Smooth muscle cell (in vitro differentiated cells): ENCODE results near the gene MYO9A. TPM values are rescaled to one million over a fixed set of nuclear protein-coding genes. Genes with fewer than 3 reads are reported as not detected.

Source experiments
- DNase-seq: peaks from one replicate; lab custom pipeline; 2025; ENCODE audit not compliant: unreplicated experiment; lab: John Stamatoyannopoulos, UW
- H2AFZ ChIP-seq: fragments of 200-600 bp; sonication (generic); 2 replicates; pipeline ENCODE4 v1.6.0; 2016; ENCODE audit warnings: antibody characterized with exemption, low read depth, mild to moderate bottlenecking
- H3F3A ChIP-seq: fragments of 200-600 bp; sonication (generic); 2 replicates; pipeline ENCODE4 v1.6.0; 2017; ENCODE audit warnings: antibody characterized with exemption, low read depth
- H3K27ac ChIP-seq: fragments of 200-600 bp; sonication (generic); 2 replicates; pipeline ENCODE4 v1.5.1; 2016; ENCODE audit warnings: low read depth, mild to moderate bottlenecking
- H3K27me3 ChIP-seq: fragments of 200-600 bp; sonication (generic); 2 replicates; pipeline ENCODE4 v1.6.1; 2016; ENCODE audit warnings: low read depth, mild to moderate bottlenecking
- H3K36me3 ChIP-seq: fragments of 200-600 bp; sonication (generic); 2 replicates; pipeline ENCODE4 v1.5.1; 2016; ENCODE audit warnings: low read depth
- H3K4me1 ChIP-seq: fragments of 200-600 bp; sonication (generic); 2 replicates; pipeline ENCODE4 v1.5.1; 2016; ENCODE audit warnings: low read depth
- H3K4me2 ChIP-seq: fragments of 200-600 bp; sonication (generic); 2 replicates; pipeline ENCODE4 v1.6.0; 2016; ENCODE audit warnings: mild to moderate bottlenecking
- H3K4me3 ChIP-seq: fragments of 200-600 bp; sonication (generic); 2 replicates; pipeline ENCODE4 v1.5.1; 2016; ENCODE audit warnings: mild to moderate bottlenecking
- H3K79me2 ChIP-seq: fragments of 200-600 bp; sonication (generic); 2 replicates; pipeline ENCODE4 v1.6.0; 2016; ENCODE audit warnings: low read depth, mild to moderate bottlenecking
- H3K9ac ChIP-seq: fragments of 200-600 bp; sonication (generic); 2 replicates; pipeline ENCODE4 v1.6.0; 2016; ENCODE audit warnings: low read depth
- H3K9me3 ChIP-seq: fragments of 200-600 bp; sonication (generic); replicated peaks from 2 replicates; pipeline ENCODE4 v1.5.1; 2016; ENCODE audit warnings: low read depth
- H4K20me1 ChIP-seq: fragments of 200-600 bp; sonication (generic); 2 replicates; pipeline ENCODE4 v1.6.0; 2016; ENCODE audit warnings: low read depth
- CTCF ChIP-seq: fragments of 200-600 bp; sonication (generic); IDR thresholded peaks from 2 replicates; pipeline ENCODE4 v1.5.1; 2017; ENCODE audit warnings: borderline replicate concordance, mild to moderate bottlenecking, antibody characterized with exemption; ENCODE audit not compliant: insufficient read depth, poor library complexity, severe bottlenecking
- WGBS: methylation state at CpG from one replicate; pipeline ENCODE4 v1.1.7; 2016; ENCODE audit warnings: low lambda C conversion rate; 5-methylcytosine and 5-hydroxymethylcytosine counted together
- polyA plus RNA-seq: library from polyadenylated mRNA; unstranded; fragments of >200 nt; fragmentation: Nextera tagmentation; extraction: Ambion mirVana; gene quantifications from 2 replicates; pipeline ENCODE4 v1.2.1, GENCODE V29; 2016
- total RNA-seq: library from RNA; depleted of rRNA; stranded (reverse); fragments of >200 nt; gene quantifications from 2 replicates; pipeline ENCODE4 v1.2.3, GENCODE V29; 2014

Gene MYO9A
- total and polyA plus RNA-seq, 2 experiments from 2014 or later = 10.7 to 36.9 TPM

- Histone ChIP-seq H3K9ac (no peak overlapping the region), H3K79me2 (no peaks in the 10 kb centered on the region), H2AFZ (no peak overlapping the region), H3F3A (no peaks in the 10 kb centered on the region), H3K9me3 (no peaks in the 10 kb centered on the region), H3K27ac (no peak overlapping the region), H3K27me3 (no peaks in the 10 kb centered on the region), H3K4me2 (no peak overlapping the region), H3K36me3 (no peaks in the 10 kb centered on the region), H3K4me3 (no peak overlapping the region), H4K20me1 (no peaks in the 10 kb centered on the region), H3K4me1 (peaks cover 5% of the 10 kb centered on the region)
- no peak for DNase-seq
- WGBS = 92% methylated on average over 16 of the region's 16 CpGs
- no peak for TF ChIP-seq CTCF
Measured at GRCh38 chr15:71777216-71777943, 340.6 kb downstream of the MYO9A start.

- Histone ChIP-seq H3K36me3 (no peaks in the 10 kb centered on the region), H3K4me3 (no peak overlapping the region), H3F3A (no peaks in the 10 kb centered on the region), H3K79me2 (no peaks in the 10 kb centered on the region), H2AFZ (no peak overlapping the region), H3K9ac (no peak overlapping the region), H3K9me3 (no peaks in the 10 kb centered on the region), H3K4me2 (no peak overlapping the region), H3K4me1 (peaks cover 5% of the 10 kb centered on the region), H4K20me1 (no peaks in the 10 kb centered on the region), H3K27ac (no peak overlapping the region), H3K27me3 (no peaks in the 10 kb centered on the region)
- no peak for DNase-seq
- TF ChIP-seq CTCF = no peak
- WGBS = 84% methylated on average over 3 of the region's 3 CpGs
Measured at GRCh38 chr15:71776304-71776703, 341.6 kb downstream of the MYO9A start.

GRCh38 chr15:71775856-71776255 is 342.1 kb downstream of the MYO9A start:
- H2AFZ ChIP-seq = no peak overlapping the region
- H3K9me3 ChIP-seq = no peaks in the 10 kb centered on the region
- no peak overlapping the region for H3K4me3 ChIP-seq
- H3K4me2 ChIP-seq = no peak overlapping the region
- H3K27ac ChIP-seq = no peak overlapping the region
- no peaks in the 10 kb centered on the region for H3K36me3 ChIP-seq
- no peak for TF ChIP-seq CTCF
- DNase-seq = no peak
- H3F3A ChIP-seq = no peaks in the 10 kb centered on the region
- no peak overlapping the region for H3K9ac ChIP-seq
- H3K27me3 ChIP-seq = no peaks in the 10 kb centered on the region
- H3K79me2 ChIP-seq = no peaks in the 10 kb centered on the region
- peaks cover 5% of the 10 kb centered on the region for H3K4me1 ChIP-seq
- H4K20me1 ChIP-seq = no peaks in the 10 kb centered on the region
